T-helper 1 cell treated with Interleukin-12 subunit alpha and Interleukin-12 subunit beta and Interleukin-4 antibody, amounts not matched to agents 30 μg/mL and 1 μg/mL, for 36 hours (primary cell): ENCODE measurements around the gene OCA2.

Source experiments
- H3K27ac Mint-ChIP-seq: one replicate; pipeline ENCODE4 v1.8.0; 2021; ENCODE audit warnings: mild to moderate bottlenecking, mixed read lengths
- H3K27me3 Mint-ChIP-seq: one replicate; pipeline ENCODE4 v1.8.0; 2021; ENCODE audit warnings: low read depth, mixed read lengths
- H3K36me3 Mint-ChIP-seq: one replicate; pipeline ENCODE4 v1.8.0; 2021; ENCODE audit warnings: low read depth, mixed read lengths
- H3K4me1 Mint-ChIP-seq: one replicate; pipeline ENCODE4 v1.8.0; 2021; ENCODE audit warnings: low read depth, mixed read lengths
- H3K4me3 Mint-ChIP-seq: one replicate; pipeline ENCODE4 v1.8.0; 2021; ENCODE audit warnings: mild to moderate bottlenecking, moderate library complexity, mixed read lengths
- H3K9me3 Mint-ChIP-seq: one replicate; pipeline ENCODE4 v1.8.0; 2021; ENCODE audit warnings: mixed read lengths

Gene OCA2

GRCh38 chr15:28101983-28102441 lies 2.9 kb upstream of the OCA2 start:
- no peak overlapping the region for H3K4me3 Mint-ChIP-seq
- H3K36me3 Mint-ChIP-seq: peaks cover 1% of the 10 kb centered on the region
- peaks cover 14% of the 10 kb centered on the region for H3K4me1 Mint-ChIP-seq
- peaks cover 58% of the 10 kb centered on the region for H3K27me3 Mint-ChIP-seq
- H3K9me3 Mint-ChIP-seq: no peaks in the 10 kb centered on the region
- no peak overlapping the region for H3K27ac Mint-ChIP-seq

GRCh38 chr15:28101201-28101600 lies 2.1 kb upstream of the OCA2 start:
- Mint-ChIP-seq H3K4me1 (peaks cover 14% of the 10 kb centered on the region), H3K27ac (no peak overlapping the region), H3K9me3 (no peaks in the 10 kb centered on the region)

GRCh38 chr15:28100516-28101195 lies 1.5 kb upstream of the OCA2 start:
- Mint-ChIP-seq H3K27ac (no peak overlapping the region), H3K36me3 (peaks cover 1% of the 10 kb centered on the region), H3K4me1 (peaks cover 13% of the 10 kb centered on the region), H3K9me3 (no peaks in the 10 kb centered on the region), H3K4me3 (no peak overlapping the region), H3K27me3 (peaks cover 60% of the 10 kb centered on the region)

More at GRCh38 chr15:28101201-28101600, 2.1 kb upstream of the OCA2 start:
- H3K36me3 Mint-ChIP-seq: peaks cover 1% of the 10 kb centered on the region
- H3K4me3 Mint-ChIP-seq: no peak overlapping the region
- H3K27me3 Mint-ChIP-seq: peaks cover 60% of the 10 kb centered on the region

- H3K27ac Mint-ChIP-seq: no peak overlapping the region
- H3K36me3 Mint-ChIP-seq: peaks cover 1% of the 10 kb centered on the region
- peaks cover 13% of the 10 kb centered on the region for H3K4me1 Mint-ChIP-seq
- H3K27me3 Mint-ChIP-seq: peaks cover 59% of the 10 kb centered on the region
- H3K9me3 Mint-ChIP-seq: no peaks in the 10 kb centered on the region
- peak overlapping the region; percentile 19 for H3K4me3 Mint-ChIP-seq
Measured at GRCh38 chr15:28099555-28100140, 533 bp upstream of the OCA2 start.

GRCh38 chr15:28098360-28098765 lies 752 bp downstream of the OCA2 start:
- H3K4me3 Mint-ChIP-seq: no peak overlapping the region
- no peak overlapping the region for H3K27ac Mint-ChIP-seq
- peaks cover 13% of the 10 kb centered on the region for H3K4me1 Mint-ChIP-seq
- H3K36me3 Mint-ChIP-seq: peaks cover 1% of the 10 kb centered on the region
- peaks cover 57% of the 10 kb centered on the region for H3K27me3 Mint-ChIP-seq
- no peaks in the 10 kb centered on the region for H3K9me3 Mint-ChIP-seq

- peaks cover 1% of the 10 kb centered on the region for H3K36me3 Mint-ChIP-seq
- H3K4me1 Mint-ChIP-seq: peaks cover 13% of the 10 kb centered on the region
- H3K27ac Mint-ChIP-seq: no peak overlapping the region
- H3K27me3 Mint-ChIP-seq: peaks cover 60% of the 10 kb centered on the region
- no peaks in the 10 kb centered on the region for H3K9me3 Mint-ChIP-seq
- peak overlapping the region; percentile 65 for H3K4me3 Mint-ChIP-seq
Measured at GRCh38 chr15:28097656-28098359, 1.3 kb downstream of the OCA2 start.

- peaks cover 68% of the 10 kb centered on the region for H3K27me3 Mint-ChIP-seq
- H3K9me3 Mint-ChIP-seq: peaks cover 3% of the 10 kb centered on the region
- H3K4me1 Mint-ChIP-seq: peaks cover 13% of the 10 kb centered on the region
- peak overlapping the region; percentile 85 for H3K4me3 Mint-ChIP-seq
- H3K27ac Mint-ChIP-seq: no peak overlapping the region
- H3K36me3 Mint-ChIP-seq: peaks cover 1% of the 10 kb centered on the region
Measured at GRCh38 chr15:28096670-28097431, 2.3 kb downstream of the OCA2 start.

GRCh38 chr15:28096411-28096669 lies 2.8 kb downstream of the OCA2 start:
- Mint-ChIP-seq H3K36me3 (peaks cover 1% of the 10 kb centered on the region), H3K4me3 (peak overlapping the region; percentile 85), H3K27me3 (peaks cover 71% of the 10 kb centered on the region), H3K4me1 (peaks cover 13% of the 10 kb centered on the region), H3K27ac (no peak overlapping the region), H3K9me3 (peaks cover 3% of the 10 kb centered on the region)

GRCh38 chr15:28094732-28095521 lies 4.2 kb downstream of the OCA2 start:
- H3K36me3 Mint-ChIP-seq: peaks cover 1% of the 10 kb centered on the region
- H3K4me3 Mint-ChIP-seq: peak overlapping the region; percentile 85
- H3K27ac Mint-ChIP-seq: no peak overlapping the region
- H3K27me3 Mint-ChIP-seq: peaks cover 77% of the 10 kb centered on the region
- H3K9me3 Mint-ChIP-seq: peaks cover 13% of the 10 kb centered on the region
- H3K4me1 Mint-ChIP-seq: peaks cover 13% of the 10 kb centered on the region

- Mint-ChIP-seq H3K36me3 (no peaks in the 10 kb centered on the region), H3K4me1 (peaks cover 9% of the 10 kb centered on the region), H3K9me3 (peaks cover 15% of the 10 kb centered on the region), H3K27ac (no peak overlapping the region), H3K4me3 (no peak overlapping the region), H3K27me3 (peaks cover 77% of the 10 kb centered on the region)
Measured at GRCh38 chr15:28093752-28094535, 5.2 kb downstream of the OCA2 start.

GRCh38 chr15:28091313-28091712 lies 7.8 kb downstream of the OCA2 start:
- H3K4me1 Mint-ChIP-seq: peaks cover 15% of the 10 kb centered on the region
- H3K4me3 Mint-ChIP-seq: no peak overlapping the region
- H3K27ac Mint-ChIP-seq: no peak overlapping the region
- H3K9me3 Mint-ChIP-seq: peaks cover 15% of the 10 kb centered on the region
- H3K27me3 Mint-ChIP-seq: peaks cover 63% of the 10 kb centered on the region
- peaks cover 3% of the 10 kb centered on the region for H3K36me3 Mint-ChIP-seq

- Mint-ChIP-seq H3K9me3 (peaks cover 11% of the 10 kb centered on the region), H3K4me1 (peaks cover 12% of the 10 kb centered on the region), H3K27ac (no peak overlapping the region), H3K4me3 (no peak overlapping the region), H3K27me3 (peaks cover 26% of the 10 kb centered on the region), H3K36me3 (peaks cover 3% of the 10 kb centered on the region)
Measured at GRCh38 chr15:28086175-28086703, 12.9 kb downstream of the OCA2 start.

- Mint-ChIP-seq H3K27ac (no peak overlapping the region), H3K4me1 (peaks cover 12% of the 10 kb centered on the region), H3K4me3 (no peak overlapping the region)
Measured at GRCh38 chr15:28085489-28086174, 13.5 kb downstream of the OCA2 start.

More at GRCh38 chr15:28085489-28086174, 13.5 kb downstream of the OCA2 start:
- Mint-ChIP-seq H3K36me3 (peaks cover 3% of the 10 kb centered on the region), H3K27me3 (peaks cover 22% of the 10 kb centered on the region), H3K9me3 (peaks cover 9% of the 10 kb centered on the region)
